HepG2 (cell line): ENCODE measurements around the gene GPR155. TPM values are rescaled to one million over a fixed set of nuclear protein-coding genes. Genes with fewer than 3 reads are reported as not detected.

Source experiments
- AGO1 ChIP-seq: fragments of 200-400 bp; formaldehyde crosslinking; IDR thresholded peaks from 2 replicates; pipeline ENCODE4 v1.6.1; 2017; ENCODE audit warnings: mild to moderate bottlenecking, low read depth, low read length, moderate library complexity; ENCODE audit not compliant: poor library complexity, severe bottlenecking
- CBX5 ChIP-seq: sonication (generic); formaldehyde crosslinking; IDR thresholded peaks from 2 replicates; pipeline ENCODE4 v1.4.0; 2020; ENCODE audit warnings: missing genetic modification reagents, borderline replicate concordance
- HCFC1 ChIP-seq: fragments of 150-350 bp; IDR thresholded peaks from 2 replicates; pipeline ENCODE4 v1.6.1; 2014; ENCODE audit warnings: low read depth, low read length
- ISL2 ChIP-seq: sonication (generic); formaldehyde crosslinking; IDR thresholded peaks from 2 replicates; pipeline ENCODE4 v1.5.0; 2020; ENCODE audit warnings: missing genetic modification reagents
- KDM4B ChIP-seq: sonication (generic); formaldehyde crosslinking; IDR thresholded peaks from 2 replicates; pipeline ENCODE4 v1.4.0; 2020; ENCODE audit warnings: missing genetic modification reagents
- MIER2 ChIP-seq: IDR thresholded peaks from 2 replicates; pipeline ENCODE4 v1.6.1; 2016; ENCODE audit warnings: missing biosample characterization, missing genetic modification reagents
- MIXL1 ChIP-seq: IDR thresholded peaks from 2 replicates; pipeline ENCODE4 v1.6.1; 2016
- POLR2AphosphoS5 ChIP-seq: IDR thresholded peaks from 2 replicates; pipeline ENCODE4 v1.6.1; 2012; ENCODE audit warnings: low read depth, low read length
- REST ChIP-seq, 2 experiments: IDR thresholded peaks; 2 replicates each; pipeline ENCODE4 v1.6.1; 2011 to 2012; ENCODE audit warnings: low read length in 2 of 2, borderline replicate concordance in 1 of 2, low read depth in 1 of 2, mild to moderate bottlenecking in 1 of 2, moderate library complexity in 1 of 2
- SMAD9 ChIP-seq: sonication (generic); formaldehyde crosslinking; IDR thresholded peaks from 2 replicates; pipeline ENCODE4 v1.5.1; 2020; ENCODE audit warnings: mild to moderate bottlenecking, missing genetic modification reagents
- SRSF1 ChIP-seq: fragments of 200-400 bp; formaldehyde crosslinking; optimal IDR thresholded peaks from 2 replicates; pipeline ENCODE3; 2017; ENCODE audit warnings: mild to moderate bottlenecking, low read depth, low read length, moderate library complexity
- TARDBP ChIP-seq: sonication (generic); formaldehyde crosslinking; IDR thresholded peaks from 2 replicates; pipeline ENCODE4 v1.8.0; 2022; ENCODE audit warnings: mild to moderate bottlenecking, missing genetic modification reagents
- ZBTB44 ChIP-seq: sonication (generic); formaldehyde crosslinking; IDR thresholded peaks from 2 replicates; pipeline ENCODE4 v1.4.0; 2020; ENCODE audit warnings: missing genetic modification reagents
- ZNF143 ChIP-seq: sonication (generic); formaldehyde crosslinking; IDR thresholded peaks from 2 replicates; pipeline ENCODE4 v1.4.0; 2020; ENCODE audit warnings: missing genetic modification reagents
- ZNF20 ChIP-seq: sonication (generic); formaldehyde crosslinking; IDR thresholded peaks from 2 replicates; pipeline ENCODE4 v1.4.0; 2020; ENCODE audit warnings: mild to moderate bottlenecking, moderate library complexity, missing genetic modification reagents
- ZNF552 ChIP-seq: sonication (generic); formaldehyde crosslinking; IDR thresholded peaks from 2 replicates; pipeline ENCODE4 v1.9.0; 2022; ENCODE audit warnings: missing genetic modification reagents, mild to moderate bottlenecking, borderline replicate concordance
- ZNF563 ChIP-seq: sonication (generic); formaldehyde crosslinking; IDR thresholded peaks from 2 replicates; pipeline ENCODE4 v1.8.0; 2022; ENCODE audit warnings: mild to moderate bottlenecking, moderate library complexity, missing genetic modification reagents
- ZNF770 ChIP-seq: sonication (generic); formaldehyde crosslinking; IDR thresholded peaks from 2 replicates; pipeline ENCODE4 v1.5.0; 2020; ENCODE audit warnings: mild to moderate bottlenecking, missing genetic modification reagents
- ZNF777 ChIP-seq: sonication (generic); formaldehyde crosslinking; IDR thresholded peaks from 2 replicates; pipeline ENCODE4 v1.4.0; 2020; ENCODE audit warnings: missing genetic modification reagents
- ZNF891 ChIP-seq: sonication (generic); formaldehyde crosslinking; IDR thresholded peaks from 2 replicates; pipeline ENCODE4 v1.5.0; 2020; ENCODE audit warnings: mild to moderate bottlenecking, missing genetic modification reagents
- polyA plus RNA-seq, 8 experiments: library from polyadenylated mRNA; depleted of rRNA in 3 of 8; stranded (reverse) in 7 of 8; unstranded in 1 of 8; fragments of >200 nt; fragmentation: Illumina TruSeq in 4 of 8; extraction: Trizol in 4 of 8; gene quantifications; 2 replicates each; pipeline versions ENCODE4 v1.2.1 to v1.2.3, GENCODE V29; 2011 to 2016; ENCODE audit warnings: low read depth in 4 of 8, missing spikeins in 1 of 8, mixed read lengths in 1 of 8; ENCODE audit not compliant: insufficient read depth in 1 of 8
- total RNA-seq, 5 experiments: library from RNA; depleted of rRNA; stranded (reverse); fragments of >200 nt; fragmentation: Illumina TruSeq; extraction: Trizol; gene quantifications; 2 replicates each; pipeline ENCODE4 v1.2.3, GENCODE V29; 2016; ENCODE audit warnings: low read depth in 1 of 5
- TF ChIP-seq, protein P1 (sequence below): sonication (generic); formaldehyde crosslinking; IDR thresholded peaks from 2 replicates; pipeline ENCODE4 v1.4.0; 2020; ENCODE audit warnings: missing genetic modification reagents

The GPR155 gene
- total and polyA plus RNA-seq, 2 of the 13 experiments (the other 11 are each of a cell fraction or from before 2014, with no cell fraction given): 0.15 to 0.49 TPM

- TF ChIP-seq SRSF1 (peak; percentile 37), ZNF143 (CRISPR knock-in tag) (no peak), TARDBP (CRISPR knock-in tag) (peak; percentile 34; the same call in 1 of the 2 replicates), HCFC1 (peak; percentile 16; the same call in 1 of the 2 replicates), MIXL1 (CRISPR knock-in tag) (no peak), ISL2 (CRISPR knock-in tag) (no peak), ZNF891 (CRISPR knock-in tag) (no peak), MIER2 (CRISPR knock-in tag) (peak; percentile 78), ZNF770 (CRISPR knock-in tag) (no peak), ZNF20 (no peak), ZNF563 (CRISPR knock-in tag) (no peak), REST (IDR thresholded peaks at IDR 0.05; ENCODE audit: borderline replicate concordance in 1 of 2, low read depth in 1 of 2, low read length in 2 of 2) (peak in 1 of 2 experiments; percentile 13; a peak in 1 of 4 replicates), SMAD9 (CRISPR knock-in tag) (no peak), POLR2AphosphoS5 (peak; percentile 84), KDM4B (CRISPR knock-in tag) (0 out of 2 replicates have a peak, but pooled peaks have one; percentile 52), CBX5 (CRISPR knock-in tag) (peak; percentile 91; the same call in 1 of the 2 replicates), ZNF777 (no peak), ZNF552 (no peak), ZBTB44 (CRISPR knock-in tag) (no peak), AGO1 (no peak)
- TF ChIP-seq, protein P1, sequence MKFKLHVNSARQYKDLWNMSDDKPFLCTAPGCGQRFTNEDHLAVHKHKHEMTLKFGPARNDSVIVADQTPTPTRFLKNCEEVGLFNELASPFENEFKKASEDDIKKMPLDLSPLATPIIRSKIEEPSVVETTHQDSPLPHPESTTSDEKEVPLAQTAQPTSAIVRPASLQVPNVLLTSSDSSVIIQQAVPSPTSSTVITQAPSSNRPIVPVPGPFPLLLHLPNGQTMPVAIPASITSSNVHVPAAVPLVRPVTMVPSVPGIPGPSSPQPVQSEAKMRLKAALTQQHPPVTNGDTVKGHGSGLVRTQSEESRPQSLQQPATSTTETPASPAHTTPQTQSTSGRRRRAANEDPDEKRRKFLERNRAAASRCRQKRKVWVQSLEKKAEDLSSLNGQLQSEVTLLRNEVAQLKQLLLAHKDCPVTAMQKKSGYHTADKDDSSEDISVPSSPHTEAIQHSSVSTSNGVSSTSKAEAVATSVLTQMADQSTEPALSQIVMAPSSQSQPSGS (CRISPR knock-in tag): no peak
Measured at GRCh38 chr2:174487108-174487819, 435 bp upstream of the GPR155 start (continued).
